RWPE2 (cell line): Measurements from ENCODE around the gene DAO.

Source experiments
- ATAC-seq: fragments of 200-7000 bp; cut with Tn5 transposase; 3 replicates; pipeline ENCODE4 v1.9.1; 2021; ENCODE audit warnings: low read depth
- DNase-seq: peaks from one replicate; pipeline ENCODE4 v3.0.0-alpha.2; 2020; ENCODE audit warnings: low spot score
- H3K27ac ChIP-seq: fragments of 450-650 bp; 2 replicates; pipeline ENCODE4 v1.5.1; 2017; ENCODE audit warnings: mild to moderate bottlenecking; ENCODE audit not compliant: poor library complexity, severe bottlenecking
- H3K27me3 ChIP-seq: fragments of 250-450 bp; sonication (Bioruptor Pico); 2 replicates; pipeline ENCODE4 v1.5.1; 2021; ENCODE audit warnings: mild to moderate bottlenecking, moderate library complexity; ENCODE audit not compliant: insufficient read depth, poor library complexity, severe bottlenecking
- H3K36me3 ChIP-seq: fragments of 250-450 bp; sonication (Bioruptor Pico); 2 replicates; pipeline ENCODE4 v1.5.1; 2020; ENCODE audit warnings: low read depth, mild to moderate bottlenecking, moderate library complexity
- H3K4me1 ChIP-seq: fragments of 250-450 bp; sonication (Bioruptor Pico); 2 replicates; pipeline ENCODE4 v1.5.1; 2021; ENCODE audit warnings: mild to moderate bottlenecking, moderate library complexity; ENCODE audit not compliant: insufficient read depth, poor library complexity, severe bottlenecking
- H3K4me3 ChIP-seq: fragments of 250-450 bp; sonication (Bioruptor Pico); 2 replicates; pipeline ENCODE4 v1.5.1; 2021; ENCODE audit warnings: mild to moderate bottlenecking, moderate library complexity; ENCODE audit not compliant: severe bottlenecking
- H3K9me3 ChIP-seq: fragments of 250-450 bp; sonication (Bioruptor Pico); 2 replicates; pipeline ENCODE4 v1.5.1; 2021; ENCODE audit warnings: mild to moderate bottlenecking, moderate library complexity; ENCODE audit not compliant: severe bottlenecking
- TF ChIP-seq, protein P1 (sequence below): fragments of 450-650 bp; IDR thresholded peaks from one replicate; pipeline ENCODE4 v1.5.1; 2017; ENCODE audit warnings: mild to moderate bottlenecking, moderate library complexity; ENCODE audit not compliant: poor library complexity, severe bottlenecking

The DAO gene

DNA sequence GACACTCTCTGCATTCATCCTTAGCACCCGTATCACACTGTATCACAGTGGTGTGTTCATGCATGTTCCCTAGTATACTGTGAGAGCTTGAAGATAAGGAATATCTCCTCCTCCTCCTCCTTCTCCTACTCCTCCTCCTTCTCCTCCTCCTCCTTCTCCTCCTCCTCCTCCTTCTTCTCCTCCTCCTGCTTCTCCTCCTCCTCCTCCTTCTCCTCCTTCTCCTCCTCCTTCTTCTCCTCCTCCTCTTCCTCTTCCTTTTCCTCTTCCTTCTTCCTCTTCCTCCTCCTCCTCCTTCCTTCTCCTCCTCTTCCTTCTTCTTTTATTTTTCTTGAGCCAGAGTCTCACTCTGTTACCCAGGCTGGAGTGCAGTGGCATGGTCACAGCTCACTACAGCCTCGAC is 27.1 kb downstream of the DAO start:
- Histone ChIP-seq H3K36me3 (no peaks in the 10 kb centered on the region), H3K27ac (no peak overlapping the region)
- ATAC-seq, result no peak

DNA sequence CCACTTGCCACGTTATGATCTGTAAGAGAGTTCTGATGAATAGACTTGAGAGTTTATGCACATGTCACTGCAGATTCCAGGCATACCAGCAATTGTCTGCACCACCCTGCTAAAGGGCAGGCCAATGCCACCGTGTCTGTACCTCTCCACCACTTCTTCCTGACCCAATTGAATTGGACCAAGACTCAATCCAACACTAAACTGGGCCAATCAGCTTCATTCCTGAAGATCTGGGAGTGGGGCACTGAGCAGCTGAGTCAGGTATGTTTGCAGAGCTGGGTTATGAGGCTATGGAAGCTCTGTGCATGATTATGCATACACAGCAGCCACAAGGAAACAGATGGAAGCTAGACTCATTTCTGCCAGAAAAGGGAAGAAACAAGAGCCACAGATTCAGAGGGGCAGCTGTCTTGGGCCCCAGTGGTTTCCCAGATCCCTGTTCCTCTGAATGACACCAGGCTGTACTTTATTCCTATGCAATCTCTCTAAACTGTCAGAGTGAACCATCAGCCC is 28.0 kb downstream of the DAO start:
- Histone ChIP-seq H3K27ac (no peak overlapping the region), H3K4me3 (no peak overlapping the region), H3K27me3 (no peaks in the 10 kb centered on the region), H3K9me3 (no peaks in the 10 kb centered on the region), H3K4me1 (no peaks in the 10 kb centered on the region), H3K36me3 (no peaks in the 10 kb centered on the region)
- TF ChIP-seq, protein P1, sequence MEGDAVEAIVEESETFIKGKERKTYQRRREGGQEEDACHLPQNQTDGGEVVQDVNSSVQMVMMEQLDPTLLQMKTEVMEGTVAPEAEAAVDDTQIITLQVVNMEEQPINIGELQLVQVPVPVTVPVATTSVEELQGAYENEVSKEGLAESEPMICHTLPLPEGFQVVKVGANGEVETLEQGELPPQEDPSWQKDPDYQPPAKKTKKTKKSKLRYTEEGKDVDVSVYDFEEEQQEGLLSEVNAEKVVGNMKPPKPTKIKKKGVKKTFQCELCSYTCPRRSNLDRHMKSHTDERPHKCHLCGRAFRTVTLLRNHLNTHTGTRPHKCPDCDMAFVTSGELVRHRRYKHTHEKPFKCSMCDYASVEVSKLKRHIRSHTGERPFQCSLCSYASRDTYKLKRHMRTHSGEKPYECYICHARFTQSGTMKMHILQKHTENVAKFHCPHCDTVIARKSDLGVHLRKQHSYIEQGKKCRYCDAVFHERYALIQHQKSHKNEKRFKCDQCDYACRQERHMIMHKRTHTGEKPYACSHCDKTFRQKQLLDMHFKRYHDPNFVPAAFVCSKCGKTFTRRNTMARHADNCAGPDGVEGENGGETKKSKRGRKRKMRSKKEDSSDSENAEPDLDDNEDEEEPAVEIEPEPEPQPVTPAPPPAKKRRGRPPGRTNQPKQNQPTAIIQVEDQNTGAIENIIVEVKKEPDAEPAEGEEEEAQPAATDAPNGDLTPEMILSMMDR, result no peak
- no peak for DNase-seq
- ATAC-seq, result peak; percentile 45

More for the DNA sequence above, 27.1 kb downstream of the DAO start:
- Histone ChIP-seq H3K4me1 (no peaks in the 10 kb centered on the region), H3K27me3 (no peaks in the 10 kb centered on the region), H3K4me3 (no peak overlapping the region), H3K9me3 (no peaks in the 10 kb centered on the region)
- no peak for DNase-seq
- TF ChIP-seq, protein P1, result no peak

DNA sequence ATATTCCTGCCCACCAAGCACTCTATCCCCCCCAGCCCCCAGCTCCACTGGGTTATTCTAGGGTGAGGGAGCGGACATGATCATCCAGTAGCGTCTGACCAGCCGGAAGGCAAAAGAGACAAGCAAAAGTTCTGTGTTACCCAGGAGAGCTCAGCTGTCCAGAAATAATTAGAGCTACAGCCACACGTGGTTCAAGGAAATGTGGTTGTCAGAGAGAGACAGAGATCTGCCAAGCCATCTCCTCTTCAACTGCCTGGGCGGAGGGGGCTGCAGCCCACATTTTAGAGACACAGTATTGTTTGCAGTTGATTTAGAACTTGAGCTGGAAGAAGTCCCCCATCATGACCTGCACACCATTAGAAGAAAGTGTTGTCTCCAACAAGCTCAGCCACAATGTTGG is 30.4 kb downstream of the DAO start:
- no peaks in the 10 kb centered on the region for H3K27me3 ChIP-seq
- TF ChIP-seq, protein P1, result no peak
- DNase-seq (no peak), ATAC-seq (no peak)
- H3K36me3 ChIP-seq, result no peaks in the 10 kb centered on the region
- no peak overlapping the region for H3K27ac ChIP-seq
- H3K4me1 ChIP-seq, result no peaks in the 10 kb centered on the region
- no peaks in the 10 kb centered on the region for H3K9me3 ChIP-seq
- no peak overlapping the region for H3K4me3 ChIP-seq

DNA sequence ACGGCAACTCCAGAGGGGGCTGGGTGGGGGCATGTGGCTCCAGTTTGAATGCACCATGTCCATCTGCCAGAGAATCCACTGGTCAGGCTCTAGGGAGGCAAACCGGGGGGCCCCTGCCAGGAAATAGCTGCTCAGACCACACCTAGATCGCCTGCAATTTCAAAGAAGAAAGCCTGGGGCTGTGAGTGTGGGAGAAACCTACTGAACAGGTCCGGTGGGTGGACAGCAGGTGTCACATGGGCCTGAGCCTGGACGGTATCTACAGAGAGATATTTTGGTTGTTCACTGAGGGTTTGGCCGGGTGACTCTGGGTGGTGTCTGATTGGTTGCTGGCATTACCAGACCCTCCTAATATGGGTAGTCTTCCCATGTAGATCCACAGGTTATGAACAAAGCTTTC is 32.0 kb downstream of the DAO start:
- TF ChIP-seq, protein P1, result no peak
- ATAC-seq, result no peak

DNA sequence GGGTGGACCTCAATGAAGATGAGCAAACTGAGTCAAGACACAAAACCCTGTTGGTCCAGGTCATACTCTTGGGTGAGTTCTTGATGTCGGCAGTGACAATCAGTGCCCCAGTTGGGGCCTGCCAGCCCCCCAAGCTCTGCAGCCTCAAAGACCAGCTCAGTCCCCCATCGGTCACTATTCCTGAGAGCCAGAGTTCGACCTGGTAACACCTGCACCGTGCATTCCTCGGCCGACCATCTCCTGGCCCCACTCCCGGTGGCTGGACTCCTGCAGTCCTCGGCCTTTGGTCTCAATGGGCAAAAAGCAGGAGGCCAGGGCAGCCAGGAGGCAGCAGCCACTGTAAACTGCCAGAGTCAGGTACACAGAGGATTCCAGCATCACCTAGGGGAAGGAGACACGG is 32.5 kb downstream of the DAO start:
- Histone ChIP-seq H3K9me3 (no peaks in the 10 kb centered on the region), H3K4me3 (no peak overlapping the region), H3K27me3 (no peaks in the 10 kb centered on the region), H3K27ac (no peak overlapping the region), H3K36me3 (no peaks in the 10 kb centered on the region), H3K4me1 (no peaks in the 10 kb centered on the region)
- no peak for DNase-seq
- no peak for ATAC-seq
- TF ChIP-seq, protein P1, result no peak

More for the DNA sequence above, 32.0 kb downstream of the DAO start:
- Histone ChIP-seq H3K4me1 (no peaks in the 10 kb centered on the region), H3K36me3 (no peaks in the 10 kb centered on the region), H3K9me3 (no peaks in the 10 kb centered on the region), H3K4me3 (no peak overlapping the region), H3K27me3 (no peaks in the 10 kb centered on the region), H3K27ac (no peak overlapping the region)
- DNase-seq, result no peak
